SJCRH30 (cell line): ENCODE results near the gene NKTR. TPM values are rescaled to one million over a fixed set of nuclear protein-coding genes. Genes with fewer than 3 reads are reported as not detected.

Experiments used
- DNase-seq, 2 experiments: peaks; one replicate each; pipeline ENCODE4 v3.0.0-alpha.2; 2015 to 2020
- H3K27ac ChIP-seq: fragments of 250-450 bp; sonication (Bioruptor Pico); 2 replicates; pipeline ENCODE4 v1.5.1; 2020; ENCODE audit warnings: mild to moderate bottlenecking, moderate library complexity
- H3K27me3 ChIP-seq: fragments of 250-450 bp; sonication (Bioruptor Pico); 2 replicates; pipeline ENCODE4 v1.5.1; 2020; ENCODE audit warnings: mild to moderate bottlenecking, moderate library complexity
- H3K36me3 ChIP-seq: fragments of 250-450 bp; sonication (Bioruptor Pico); 2 replicates; pipeline ENCODE4 v1.5.1; 2020; ENCODE audit warnings: mild to moderate bottlenecking, moderate library complexity
- H3K4me1 ChIP-seq: fragments of 250-450 bp; sonication (Bioruptor Pico); 2 replicates; pipeline ENCODE4 v1.5.1; 2020; ENCODE audit warnings: mild to moderate bottlenecking, moderate library complexity
- H3K4me3 ChIP-seq: fragments of 250-450 bp; sonication (Bioruptor Pico); 2 replicates; pipeline ENCODE4 v1.5.1; 2020; ENCODE audit warnings: mild to moderate bottlenecking, moderate library complexity
- H3K9me3 ChIP-seq: fragments of 250-450 bp; sonication (Bioruptor Pico); replicated peaks from 2 replicates; pipeline ENCODE4 v1.5.1; 2020; ENCODE audit warnings: mild to moderate bottlenecking, moderate library complexity
- total RNA-seq: library from RNA; depleted of rRNA; stranded (reverse); fragments of >200 nt; shearing (Covaris generic); gene quantifications from 2 replicates; pipeline ENCODE4 v1.2.3, GENCODE V29; 2014

NKTR gene
- total RNA-seq, 1 experiment from 2014 or later, result 40.6 TPM

DNA sequence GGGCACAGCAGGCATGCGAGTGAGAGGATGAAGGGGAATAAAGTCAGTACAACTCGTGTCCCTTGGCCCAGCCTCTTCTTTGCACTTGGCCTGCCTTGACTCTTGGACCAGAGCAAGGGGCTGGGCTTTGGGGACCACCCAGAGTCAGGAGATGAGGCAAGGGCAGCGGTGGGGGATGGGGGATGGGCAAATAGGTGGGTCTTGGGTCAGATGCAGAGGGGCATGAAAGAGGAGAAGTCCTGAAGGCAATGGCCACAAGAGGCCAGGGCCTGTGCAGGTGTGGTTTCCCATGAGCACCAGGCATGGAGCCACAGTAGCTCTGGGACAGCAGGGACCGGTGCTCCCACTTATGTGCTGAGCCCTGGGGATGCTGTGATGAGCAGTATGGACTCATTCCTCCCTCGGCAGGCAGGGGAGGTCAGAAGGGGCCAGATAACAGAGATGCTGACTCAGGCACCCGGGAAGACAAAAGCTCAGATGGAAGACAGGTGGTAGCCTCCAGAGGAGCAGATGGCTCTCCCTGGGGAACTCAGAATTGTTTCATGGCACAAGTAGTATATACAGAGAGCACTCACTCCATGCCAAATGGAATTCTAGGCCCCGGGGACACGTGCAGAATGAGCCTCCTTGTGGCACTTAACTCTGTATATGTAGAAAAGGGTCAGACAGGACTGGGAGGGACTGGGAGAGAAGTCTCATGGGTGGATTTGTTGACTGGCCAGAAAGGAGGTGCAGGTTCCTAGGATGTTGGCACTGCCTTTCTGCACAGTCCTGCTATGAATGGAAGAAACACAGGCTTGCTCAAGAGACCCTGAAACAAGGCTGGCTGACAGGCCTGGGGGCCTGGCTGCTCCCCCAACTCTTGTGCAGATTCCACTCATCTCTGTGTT is 67.3 kb downstream of the NKTR start:
- Histone ChIP-seq H3K27ac (no peak overlapping the region; the same call in 1 of the 2 replicates), H3K27me3 (no peaks in the 10 kb centered on the region), H3K4me3 (no peak overlapping the region), H3K36me3 (no peaks in the 10 kb centered on the region), H3K4me1 (peaks cover 24% of the 10 kb centered on the region), H3K9me3 (no peaks in the 10 kb centered on the region)
- peak; percentile 76 to 81 for DNase-seq

DNA sequence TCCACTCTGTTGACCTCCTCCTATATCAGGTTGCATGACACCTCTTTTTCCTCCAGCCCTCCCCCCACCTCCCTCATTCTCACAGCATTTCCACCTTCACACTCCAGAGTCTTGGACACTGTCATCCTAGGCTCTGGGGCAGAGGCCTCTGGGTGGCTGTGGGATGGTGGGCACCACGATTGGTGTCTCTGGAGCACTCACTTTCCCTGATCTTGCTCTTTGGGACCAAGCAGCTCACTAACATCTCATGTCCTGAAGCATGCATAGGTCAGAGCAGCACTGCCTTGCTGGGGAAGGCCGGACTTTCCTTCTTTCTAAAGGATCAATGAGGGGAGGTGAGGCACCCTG is 67.9 kb downstream of the NKTR start:
- H3K4me3 ChIP-seq, result no peak overlapping the region
- no peaks in the 10 kb centered on the region for H3K27me3 ChIP-seq
- no peaks in the 10 kb centered on the region for H3K9me3 ChIP-seq
- H3K4me1 ChIP-seq, result peaks cover 24% of the 10 kb centered on the region
- H3K36me3 ChIP-seq, result no peaks in the 10 kb centered on the region
- H3K27ac ChIP-seq, result no peak overlapping the region
- no peak for DNase-seq

- no peak for DNase-seq
- Histone ChIP-seq H3K36me3 (no peaks in the 10 kb centered on the region), H3K4me1 (peaks cover 24% of the 10 kb centered on the region), H3K4me3 (no peak overlapping the region), H3K9me3 (no peaks in the 10 kb centered on the region), H3K27ac (no peak overlapping the region), H3K27me3 (no peaks in the 10 kb centered on the region)
Measured at GRCh38 chr3:42668793-42669217, 68.3 kb downstream of the NKTR start.

DNA sequence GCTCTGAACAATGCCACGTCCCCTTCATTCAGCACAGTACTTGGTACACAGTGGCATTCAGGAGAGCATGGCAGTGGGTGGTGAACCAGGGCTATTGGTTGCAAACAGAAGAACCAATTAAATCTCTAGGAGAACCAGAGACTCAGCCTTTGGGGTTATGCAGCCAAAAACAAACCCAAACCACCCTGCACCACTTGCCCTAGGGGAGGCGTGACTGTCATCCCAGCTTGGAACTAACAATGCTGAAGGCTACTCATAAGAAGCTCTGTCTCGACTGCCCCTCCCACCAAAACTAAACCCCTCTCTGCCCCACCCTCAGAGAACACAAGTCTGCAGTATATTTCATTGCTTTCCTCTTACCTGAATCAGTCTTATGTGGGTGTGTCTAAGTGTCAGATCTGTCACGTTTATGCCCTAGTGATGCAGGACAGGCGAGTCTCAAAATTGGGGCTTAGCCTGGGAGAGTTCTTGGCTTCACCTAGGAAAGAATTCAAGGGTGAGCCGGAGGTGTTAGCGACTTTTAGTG is 69.6 kb downstream of the NKTR start:
- H3K36me3 ChIP-seq, result no peaks in the 10 kb centered on the region
- H3K9me3 ChIP-seq, result no peaks in the 10 kb centered on the region
- no peak overlapping the region for H3K4me3 ChIP-seq
- no peak for DNase-seq
- H3K4me1 ChIP-seq, result peaks cover 24% of the 10 kb centered on the region
- no peaks in the 10 kb centered on the region for H3K27me3 ChIP-seq
- H3K27ac ChIP-seq, result no peak overlapping the region

DNA sequence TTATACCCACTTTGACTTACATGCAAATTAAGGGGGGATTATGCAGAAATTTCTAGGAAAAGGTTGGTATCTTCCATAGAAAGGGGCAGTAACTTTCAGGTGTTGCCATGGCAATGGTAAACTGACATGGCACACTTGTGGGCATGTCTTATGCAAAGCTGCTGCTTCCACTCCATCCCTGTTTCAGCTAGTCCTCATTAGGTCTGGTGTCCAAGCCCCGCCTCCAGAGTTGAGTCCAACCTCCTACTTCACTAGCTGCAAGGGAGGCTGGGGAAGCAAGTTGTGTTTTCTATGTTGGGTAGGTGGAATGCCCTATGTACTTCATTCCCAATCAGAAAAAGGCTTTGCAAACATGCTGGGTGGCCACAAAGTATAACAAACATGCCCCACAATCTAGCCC is 70.2 kb downstream of the NKTR start:
- Histone ChIP-seq H3K4me1 (peaks cover 24% of the 10 kb centered on the region), H3K4me3 (no peak overlapping the region), H3K27me3 (no peaks in the 10 kb centered on the region), H3K27ac (no peak overlapping the region), H3K9me3 (no peaks in the 10 kb centered on the region), H3K36me3 (no peaks in the 10 kb centered on the region)
- no peak for DNase-seq

DNA sequence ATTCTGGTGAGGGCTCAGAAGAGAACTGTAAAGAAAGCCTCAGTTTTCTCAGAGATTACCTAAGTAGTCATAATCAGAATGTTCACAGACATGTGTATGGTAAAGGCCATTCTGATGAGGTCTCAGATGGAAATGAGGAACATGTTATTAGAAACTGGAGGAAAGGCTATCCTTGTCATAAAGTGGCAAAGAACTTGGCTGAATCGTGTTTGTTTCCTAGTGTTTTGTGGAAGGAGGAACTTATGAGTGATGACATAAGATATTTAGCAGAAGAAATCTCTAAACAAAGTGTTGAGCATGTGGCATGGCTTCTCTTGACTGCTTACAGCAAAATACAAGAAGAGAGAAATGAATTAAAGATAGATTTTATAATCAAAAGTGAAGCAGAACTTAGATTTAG is 72.0 kb downstream of the NKTR start:
- DNase-seq, result no peak
- no peaks in the 10 kb centered on the region for H3K9me3 ChIP-seq
- H3K27ac ChIP-seq, result no peak overlapping the region

GRCh38 chr3:42673082-42673481 is 72.6 kb downstream of the NKTR start:
- Histone ChIP-seq H3K36me3 (no peaks in the 10 kb centered on the region), H3K27me3 (no peaks in the 10 kb centered on the region), H3K9me3 (no peaks in the 10 kb centered on the region), H3K4me3 (no peak overlapping the region), H3K27ac (no peak overlapping the region), H3K4me1 (peaks cover 5% of the 10 kb centered on the region)
- no peak for DNase-seq

More for the DNA sequence above, 72.0 kb downstream of the NKTR start:
- Histone ChIP-seq H3K4me1 (peaks cover 10% of the 10 kb centered on the region), H3K27me3 (no peaks in the 10 kb centered on the region), H3K4me3 (no peak overlapping the region), H3K36me3 (no peaks in the 10 kb centered on the region)

DNA sequence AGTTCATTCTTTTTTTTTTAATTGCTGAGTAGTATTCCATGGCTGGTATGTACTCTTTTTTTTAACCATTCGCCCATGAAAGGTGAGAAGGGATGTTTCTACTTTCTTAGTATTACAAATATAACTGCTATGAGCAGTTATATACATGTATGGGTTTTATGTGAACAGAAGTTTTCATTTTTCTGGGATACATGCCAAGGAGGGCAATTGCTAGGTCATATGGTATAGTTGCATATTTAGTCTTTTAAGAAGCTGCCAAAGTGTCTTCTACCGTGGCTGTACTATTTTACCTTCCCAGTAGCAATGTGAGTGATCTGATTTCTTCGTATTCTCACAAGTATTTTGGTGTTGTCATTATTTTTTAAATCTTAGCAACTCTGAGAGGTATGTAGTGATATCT is 73.7 kb downstream of the NKTR start:
- Histone ChIP-seq H3K9me3 (no peaks in the 10 kb centered on the region), H3K4me1 (no peaks in the 10 kb centered on the region), H3K27ac (no peak overlapping the region), H3K27me3 (no peaks in the 10 kb centered on the region), H3K36me3 (no peaks in the 10 kb centered on the region), H3K4me3 (no peak overlapping the region)
- no peak for DNase-seq

- Histone ChIP-seq H3K9me3 (no peaks in the 10 kb centered on the region), H3K27ac (no peak overlapping the region), H3K27me3 (no peaks in the 10 kb centered on the region), H3K4me1 (no peaks in the 10 kb centered on the region), H3K36me3 (no peaks in the 10 kb centered on the region), H3K4me3 (no peak overlapping the region)
- no peak for DNase-seq
Measured at GRCh38 chr3:42675909-42676308, 75.4 kb downstream of the NKTR start.

DNA sequence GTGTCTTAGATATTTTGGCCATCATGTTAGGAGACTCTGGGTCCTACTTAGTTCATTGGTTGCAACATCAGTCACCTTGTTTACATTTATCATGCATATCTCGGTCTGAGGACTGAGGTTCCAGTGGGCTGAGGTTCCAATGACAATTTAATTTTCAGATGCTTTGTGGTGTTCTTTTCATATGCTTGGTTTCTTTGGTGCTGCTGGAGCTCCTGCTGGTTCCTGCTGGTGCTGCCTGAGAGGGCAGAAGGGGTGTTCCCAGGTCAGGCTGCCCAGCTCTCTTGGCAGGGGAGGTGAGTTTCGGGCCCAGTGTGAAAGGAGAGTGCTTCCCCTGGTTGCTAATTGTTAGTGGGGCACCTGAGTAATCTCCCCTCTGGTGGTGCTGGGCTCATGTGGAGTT is 78.0 kb downstream of the NKTR start:
- no peak overlapping the region for H3K4me3 ChIP-seq
- no peak overlapping the region for H3K27ac ChIP-seq
- peaks cover 18% of the 10 kb centered on the region for H3K4me1 ChIP-seq

GRCh38 chr3:42680271-42680670 is 79.8 kb downstream of the NKTR start:
- Histone ChIP-seq H3K36me3 (no peaks in the 10 kb centered on the region), H3K4me1 (peaks cover 29% of the 10 kb centered on the region), H3K4me3 (no peak overlapping the region), H3K27ac (no peak overlapping the region), H3K9me3 (no peaks in the 10 kb centered on the region), H3K27me3 (no peaks in the 10 kb centered on the region)
- DNase-seq, result no peak

More for the DNA sequence above, 78.0 kb downstream of the NKTR start:
- no peaks in the 10 kb centered on the region for H3K27me3 ChIP-seq
- no peaks in the 10 kb centered on the region for H3K9me3 ChIP-seq
- no peak for DNase-seq
- no peaks in the 10 kb centered on the region for H3K36me3 ChIP-seq

GRCh38 chr3:42680806-42681205 is 80.3 kb downstream of the NKTR start:
- Histone ChIP-seq H3K4me1 (peaks cover 33% of the 10 kb centered on the region), H3K9me3 (no peaks in the 10 kb centered on the region), H3K27ac (no peak overlapping the region), H3K27me3 (no peaks in the 10 kb centered on the region), H3K4me3 (no peak overlapping the region), H3K36me3 (no peaks in the 10 kb centered on the region)
- DNase-seq, result no peak

- Histone ChIP-seq H3K27me3 (no peaks in the 10 kb centered on the region), H3K4me3 (no peak overlapping the region), H3K4me1 (peaks cover 33% of the 10 kb centered on the region), H3K36me3 (no peaks in the 10 kb centered on the region), H3K9me3 (no peaks in the 10 kb centered on the region), H3K27ac (peak overlapping the region; percentile 30; the same call in 1 of the 2 replicates)
- peak in 1 of 2 experiments; percentile 31 for DNase-seq
Measured at GRCh38 chr3:42681361-42682038, 81.0 kb downstream of the NKTR start.

GRCh38 chr3:42682301-42683070 is 82.0 kb downstream of the NKTR start:
- no peak overlapping the region for H3K4me3 ChIP-seq
- H3K36me3 ChIP-seq, result no peaks in the 10 kb centered on the region
- peak; percentile 14 to 44 for DNase-seq
- H3K27ac ChIP-seq, result peak overlapping the region; percentile 30; the same call in 1 of the 2 replicates
- no peaks in the 10 kb centered on the region for H3K9me3 ChIP-seq
- H3K4me1 ChIP-seq, result peaks cover 33% of the 10 kb centered on the region
- H3K27me3 ChIP-seq, result no peaks in the 10 kb centered on the region
